Skeletal muscle tissue (tissue), 4 donors: ENCODE measurements around the gene ANAPC2. TPM values are rescaled to one million over a fixed set of nuclear protein-coding genes. Genes with fewer than 3 reads are reported as not detected.

Experiments used
- H3K27ac ChIP-seq: one replicate; pipeline ENCODE4 v1.7.0; 2013; ENCODE audit warnings: mild to moderate bottlenecking, low read depth, low read length, inconsistent platforms
- H3K27me3 ChIP-seq, 3 donors: one replicate each; pipeline ENCODE4 v1.7.0; 2013; ENCODE audit warnings: low read length in 3 of 3; ENCODE audit not compliant: control insufficient read depth in 3 of 3, insufficient read depth in 3 of 3
- H3K36me3 ChIP-seq, 3 donors: one replicate each; pipeline ENCODE4 v1.7.0; 2013; ENCODE audit warnings: low read length in 3 of 3; ENCODE audit not compliant: control insufficient read depth in 3 of 3, insufficient read depth in 3 of 3
- H3K4me1 ChIP-seq, 3 donors: one replicate each; pipeline ENCODE4 v1.7.0; 2013; ENCODE audit warnings: low read length in 3 of 3, mild to moderate bottlenecking in 3 of 3; ENCODE audit not compliant: control insufficient read depth in 3 of 3, insufficient read depth in 3 of 3
- H3K4me3 ChIP-seq, 3 donors: one replicate each; pipeline ENCODE4 v1.7.0; 2013; ENCODE audit warnings: low read length in 3 of 3
- H3K9ac ChIP-seq, 3 donors: one replicate each; pipeline ENCODE4 v1.7.0; 2013; ENCODE audit warnings: low read length in 3 of 3, mild to moderate bottlenecking in 3 of 3, moderate library complexity in 2 of 3, low read depth in 1 of 3
- H3K9me3 ChIP-seq, 3 donors: one replicate each; pipeline ENCODE4 v1.7.0; 2013; ENCODE audit warnings: low read length in 3 of 3; ENCODE audit not compliant: control insufficient read depth in 3 of 3
- total RNA-seq: library from RNA; depleted of rRNA; stranded (reverse); fragments of >200 nt; gene quantifications from one replicate; pipeline ENCODE4 v1.2.3, GENCODE V29; 2014
- donor health status: Osteomylitis.

Gene ANAPC2
- total RNA-seq, 1 donor from 2014 or later: 21.4 TPM

DNA sequence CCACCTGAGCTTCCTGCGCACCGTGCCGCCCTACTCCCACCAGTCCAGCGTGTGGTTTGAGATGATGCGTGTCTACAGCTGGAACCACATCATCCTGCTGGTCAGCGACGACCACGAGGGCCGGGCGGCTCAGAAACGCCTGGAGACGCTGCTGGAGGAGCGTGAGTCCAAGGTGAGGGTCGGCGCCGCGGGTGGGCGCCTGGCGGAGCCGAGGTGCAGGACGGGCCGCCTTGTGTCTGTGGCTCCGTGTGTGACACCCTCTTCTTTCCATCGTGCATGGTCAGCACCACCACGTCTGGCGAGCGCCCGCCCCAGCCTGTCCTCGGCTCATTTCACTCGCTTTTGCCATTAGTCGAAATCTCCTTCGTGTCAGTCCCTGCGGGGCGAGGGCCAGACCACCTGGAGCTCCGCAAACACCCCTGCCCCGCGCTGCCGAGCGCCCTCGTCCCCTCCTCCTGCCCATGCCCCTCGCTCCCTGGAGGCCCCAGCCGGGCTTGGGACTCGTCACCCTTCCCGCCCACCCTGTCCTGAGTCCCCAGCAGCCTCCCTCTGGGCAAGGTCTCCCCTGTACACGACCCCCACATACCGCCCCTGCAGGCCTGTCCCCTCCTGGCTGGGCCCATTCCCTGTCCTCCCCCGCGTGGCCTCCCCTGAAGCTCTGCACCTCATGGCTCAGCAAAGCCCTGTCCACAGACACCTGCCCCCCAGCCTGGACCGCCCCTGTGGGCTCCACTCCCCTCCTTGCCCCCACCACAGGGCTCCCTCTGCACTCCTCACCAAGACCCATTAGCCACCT lies 42.4 kb downstream of the ANAPC2 start:
- no peaks in the 10 kb centered on the region for H3K4me1 ChIP-seq
- H3K9me3 ChIP-seq: no peaks in the 10 kb centered on the region
- no peaks in the 10 kb centered on the region for H3K36me3 ChIP-seq
- no peak overlapping the region for H3K27ac ChIP-seq
- peaks cover 58 to 71% (median 62%) of the 10 kb centered on the region in 3 donors for H3K27me3 ChIP-seq
- H3K9ac ChIP-seq: no peak overlapping the region
- no peak overlapping the region for H3K4me3 ChIP-seq

DNA sequence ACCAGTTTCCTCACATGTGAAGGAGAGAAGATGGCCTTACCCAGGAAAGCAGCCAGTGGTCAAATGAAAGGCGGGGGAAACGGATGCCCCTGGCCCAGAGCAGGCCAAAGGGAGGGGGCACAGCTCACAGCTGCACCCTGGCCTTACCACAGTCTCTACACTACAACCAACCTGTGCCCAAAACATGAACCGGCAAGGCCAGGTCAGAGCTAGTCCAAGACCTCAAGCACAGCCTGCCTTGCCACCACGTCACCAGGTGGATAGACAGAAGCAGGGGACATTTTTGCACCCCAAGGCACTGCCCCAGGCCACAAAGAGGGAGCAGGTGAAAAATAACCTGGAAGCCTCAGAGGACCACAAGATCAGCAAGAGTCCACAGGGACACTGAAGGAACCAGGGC lies 44.9 kb downstream of the ANAPC2 start:
- Histone ChIP-seq H3K27me3 (peaks cover 70 to 79% (median 71%) of the 10 kb centered on the region in 3 donors), H3K4me3 (no peak overlapping the region), H3K27ac (no peak overlapping the region), H3K9me3 (no peaks in the 10 kb centered on the region), H3K36me3 (no peaks in the 10 kb centered on the region), H3K4me1 (peaks cover 0 to 4% (median 0%) of the 10 kb centered on the region in 3 donors), H3K9ac (no peak overlapping the region)

DNA sequence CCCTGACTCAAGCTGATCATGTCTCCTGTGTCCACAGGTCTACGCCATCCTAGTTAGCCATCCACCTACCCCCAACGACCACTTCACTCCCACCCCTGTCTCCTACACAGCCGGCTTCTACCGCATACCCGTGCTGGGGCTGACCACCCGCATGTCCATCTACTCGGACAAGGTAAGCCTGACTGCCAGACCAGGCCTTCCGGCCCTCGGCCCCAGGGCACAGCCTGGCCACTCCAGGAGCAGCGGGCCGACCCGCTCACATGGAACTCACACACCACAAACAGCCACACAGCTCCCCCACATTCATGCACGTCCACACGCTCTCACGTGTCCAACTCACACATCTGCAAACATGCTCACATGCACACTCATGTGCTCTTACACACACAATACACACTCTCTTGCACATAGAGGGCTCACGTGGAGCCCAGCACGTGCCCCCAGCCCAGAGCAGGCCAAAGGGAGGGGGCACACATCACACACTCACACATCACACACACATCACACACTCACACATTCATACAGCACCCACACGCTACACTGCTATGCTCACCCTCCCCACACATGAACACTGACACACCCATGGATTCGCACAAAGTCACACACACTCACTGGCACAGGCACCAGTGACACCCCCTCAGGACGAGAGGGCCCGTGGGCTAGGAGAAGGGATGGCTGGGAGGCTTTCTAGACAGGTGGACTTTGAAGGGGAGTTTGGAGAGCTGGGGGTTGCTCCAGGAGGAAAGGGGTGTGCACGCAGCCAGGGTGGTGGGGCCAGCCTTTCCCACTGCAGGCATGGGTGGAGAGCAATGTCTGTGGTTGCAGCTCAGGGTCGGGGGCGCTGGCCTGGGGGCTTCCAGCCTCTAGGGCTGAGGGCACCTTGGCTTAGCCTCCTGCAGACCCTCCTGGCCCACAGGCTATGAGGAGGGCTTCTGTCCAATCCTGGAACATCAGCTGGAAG lies 46.1 kb downstream of the ANAPC2 start:
- Histone ChIP-seq H3K36me3 (no peaks in the 10 kb centered on the region), H3K4me3 (no peak overlapping the region), H3K27me3 (peaks cover 72 to 80% (median 77%) of the 10 kb centered on the region in 3 donors), H3K9ac (no peak overlapping the region), H3K27ac (no peak overlapping the region), H3K9me3 (no peaks in the 10 kb centered on the region), H3K4me1 (peaks cover 0 to 4% (median 0%) of the 10 kb centered on the region in 3 donors)

DNA sequence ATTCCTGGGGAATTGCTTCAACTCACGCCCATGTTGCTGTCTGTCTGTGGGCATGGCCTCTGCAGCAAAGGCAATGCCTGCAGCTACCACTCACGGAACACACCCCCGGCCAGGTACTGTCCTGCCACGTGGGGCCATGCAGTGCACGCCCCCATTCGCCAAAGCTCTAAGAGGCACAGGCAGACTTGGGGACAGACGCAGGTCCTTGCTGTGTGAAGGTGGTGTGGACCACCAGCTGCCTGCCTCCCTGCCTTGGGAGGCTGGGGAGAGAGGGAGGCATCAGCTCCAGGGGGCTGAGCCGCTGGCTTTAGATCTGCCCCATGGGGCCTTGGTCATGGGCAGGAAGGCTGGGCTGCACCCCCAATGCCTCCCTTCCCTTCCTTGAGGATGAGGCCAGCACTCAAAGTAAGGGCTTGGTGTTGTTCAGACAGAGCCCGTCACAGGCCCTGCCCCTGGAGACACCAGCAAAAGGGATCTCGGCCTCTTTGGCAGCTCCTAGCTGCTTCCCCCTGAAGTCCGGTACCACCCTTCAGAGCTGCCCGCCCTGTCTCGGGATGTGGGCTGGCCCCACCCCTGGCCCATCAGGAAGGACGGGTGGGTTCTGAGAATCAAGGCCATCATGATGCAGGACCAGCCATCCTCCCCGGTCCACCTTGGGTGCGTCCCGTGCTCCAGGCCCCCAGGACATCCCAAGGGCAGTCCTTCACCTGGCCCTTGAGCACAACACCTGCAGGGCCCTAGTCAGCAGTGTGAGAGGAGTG lies 47.1 kb downstream of the ANAPC2 start:
- Histone ChIP-seq H3K4me1 (peaks cover 0 to 4% (median 0%) of the 10 kb centered on the region in 3 donors), H3K27ac (no peak overlapping the region), H3K27me3 (peaks cover 76 to 83% (median 79%) of the 10 kb centered on the region in 3 donors), H3K4me3 (no peak overlapping the region), H3K9ac (no peak overlapping the region), H3K36me3 (no peaks in the 10 kb centered on the region), H3K9me3 (no peaks in the 10 kb centered on the region)

DNA sequence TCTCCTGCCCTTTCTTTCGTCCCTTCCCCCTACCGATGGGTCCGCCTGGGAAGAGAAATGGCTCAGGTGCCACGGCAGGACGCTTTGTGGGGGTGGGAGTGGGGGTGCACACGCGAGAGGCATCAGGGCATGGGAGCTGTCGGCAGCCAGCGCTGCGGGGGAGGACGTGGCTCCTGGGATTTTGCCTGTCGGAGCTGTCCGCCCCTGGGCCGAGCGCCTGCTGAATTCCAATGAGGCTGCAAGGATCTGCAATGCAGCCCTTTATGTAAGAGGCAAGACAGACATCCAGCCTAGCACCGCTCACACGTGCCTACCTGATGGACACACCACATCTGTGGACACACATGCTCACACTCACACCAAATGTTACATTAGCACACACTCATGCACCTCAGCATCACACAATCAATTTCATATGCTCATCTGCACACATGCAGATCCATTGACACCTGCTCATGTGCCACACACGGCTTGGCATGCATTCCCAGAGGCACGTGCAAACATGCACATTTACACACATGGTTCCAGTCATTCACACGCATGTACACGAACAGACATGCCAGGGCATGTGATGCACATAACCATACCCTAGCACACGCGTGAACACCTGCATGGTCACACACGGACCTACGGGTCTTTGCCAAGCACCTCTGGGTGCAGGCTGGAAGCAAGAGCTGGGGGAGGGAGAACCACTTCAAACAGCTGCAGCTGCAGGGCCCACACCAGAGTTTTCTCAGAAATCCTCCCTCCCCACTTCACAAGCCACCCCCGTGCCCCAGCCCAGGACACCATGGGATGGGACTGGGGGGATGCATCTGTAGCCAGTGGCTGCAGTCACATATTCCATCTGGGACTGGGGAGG lies 48.0 kb downstream of the ANAPC2 start:
- H3K9ac ChIP-seq: no peak overlapping the region
- H3K4me3 ChIP-seq: no peak overlapping the region
- peaks cover 81 to 84% (median 84%) of the 10 kb centered on the region in 3 donors for H3K27me3 ChIP-seq
- no peaks in the 10 kb centered on the region for H3K9me3 ChIP-seq
- H3K27ac ChIP-seq: no peak overlapping the region
- H3K4me1 ChIP-seq: peaks cover 0 to 4% (median 0%) of the 10 kb centered on the region in 3 donors
- no peaks in the 10 kb centered on the region for H3K36me3 ChIP-seq

DNA sequence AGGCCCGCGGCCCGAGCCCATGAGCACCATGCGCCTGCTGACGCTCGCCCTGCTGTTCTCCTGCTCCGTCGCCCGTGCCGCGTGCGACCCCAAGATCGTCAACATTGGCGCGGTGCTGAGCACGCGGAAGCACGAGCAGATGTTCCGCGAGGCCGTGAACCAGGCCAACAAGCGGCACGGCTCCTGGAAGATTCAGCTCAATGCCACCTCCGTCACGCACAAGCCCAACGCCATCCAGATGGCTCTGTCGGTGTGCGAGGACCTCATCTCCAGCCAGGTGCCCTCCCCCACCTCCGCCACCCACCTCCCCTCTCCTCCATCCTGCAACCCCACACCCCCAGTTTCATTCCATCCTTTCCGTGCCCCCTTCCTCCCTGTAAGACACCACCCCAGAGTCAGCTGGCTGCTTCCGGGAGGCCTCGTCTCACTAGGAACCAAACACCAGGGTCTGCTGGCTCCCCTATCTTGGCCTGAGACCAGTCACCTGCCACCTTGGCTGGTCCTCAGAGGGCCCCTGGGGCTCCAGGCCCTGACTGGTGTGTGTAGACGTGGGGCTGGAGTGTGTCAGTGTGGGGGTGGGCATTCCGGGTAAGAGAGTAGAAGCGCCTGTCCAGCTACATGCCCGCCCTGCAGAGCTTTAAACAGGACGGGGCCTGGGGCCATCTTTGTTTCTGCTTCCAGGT lies 48.8 kb downstream of the ANAPC2 start:
- Histone ChIP-seq H3K36me3 (no peaks in the 10 kb centered on the region), H3K4me3 (no peak overlapping the region), H3K9me3 (no peaks in the 10 kb centered on the region), H3K27me3 (peaks cover 81 to 84% (median 84%) of the 10 kb centered on the region in 3 donors), H3K27ac (no peak overlapping the region), H3K4me1 (peaks cover 0 to 4% (median 0%) of the 10 kb centered on the region in 3 donors), H3K9ac (no peak overlapping the region)

DNA sequence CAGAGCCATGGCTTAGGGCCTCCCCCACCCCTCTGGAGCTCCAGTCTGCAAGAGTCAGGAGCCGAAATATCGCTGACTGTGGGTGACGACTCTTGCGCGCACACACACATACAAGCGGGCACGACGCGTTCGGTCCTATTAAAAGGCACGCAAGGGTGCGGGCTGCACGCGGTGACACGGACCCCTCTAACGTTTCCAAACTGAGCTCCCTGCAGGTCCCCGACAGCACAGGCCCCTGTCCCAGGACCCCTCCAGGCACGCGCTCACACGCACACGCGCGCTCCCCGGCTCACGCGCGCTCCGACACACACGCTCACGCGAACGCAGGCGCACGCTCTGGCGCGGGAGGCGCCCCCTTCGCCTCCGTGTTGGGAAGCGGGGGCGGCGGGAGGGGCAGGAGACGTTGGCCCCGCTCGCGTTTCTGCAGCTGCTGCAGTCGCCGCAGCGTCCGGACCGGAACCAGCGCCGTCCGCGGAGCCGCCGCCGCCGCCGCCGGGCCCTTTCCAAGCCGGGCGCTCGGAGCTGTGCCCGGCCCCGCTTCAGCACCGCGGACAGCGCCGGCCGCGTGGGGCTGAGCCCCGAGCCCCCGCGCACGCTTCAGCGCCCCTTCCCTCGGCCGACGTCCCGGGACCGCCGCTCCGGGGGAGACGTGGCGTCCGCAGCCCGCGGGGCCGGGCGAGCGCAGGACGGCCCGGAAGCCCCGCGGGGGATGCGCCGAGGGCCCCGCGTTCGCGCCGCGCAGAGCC lies 49.5 kb downstream of the ANAPC2 start, which contains the start of gene GRIN1:
GRIN1 (plus strand) TSS at position 433 of the 746 bp plus-strand sequence. CDS start 333 bp downstream, outside the sequence.
- Histone ChIP-seq H3K9ac (no peak within 1 kb of the TSS), H3K27ac (no peak within 1 kb of the TSS), H3K4me3 (no peak within 1 kb of the TSS), H3K27me3 (peaks cover 81 to 84% (median 82%) of the 10 kb centered on the region in 3 donors), H3K36me3 (no peaks in the 10 kb centered on the region), H3K4me1 (peaks cover 0 to 4% (median 0%) of the 10 kb centered on the region in 3 donors), H3K9me3 (no peaks in the 10 kb centered on the region)

DNA sequence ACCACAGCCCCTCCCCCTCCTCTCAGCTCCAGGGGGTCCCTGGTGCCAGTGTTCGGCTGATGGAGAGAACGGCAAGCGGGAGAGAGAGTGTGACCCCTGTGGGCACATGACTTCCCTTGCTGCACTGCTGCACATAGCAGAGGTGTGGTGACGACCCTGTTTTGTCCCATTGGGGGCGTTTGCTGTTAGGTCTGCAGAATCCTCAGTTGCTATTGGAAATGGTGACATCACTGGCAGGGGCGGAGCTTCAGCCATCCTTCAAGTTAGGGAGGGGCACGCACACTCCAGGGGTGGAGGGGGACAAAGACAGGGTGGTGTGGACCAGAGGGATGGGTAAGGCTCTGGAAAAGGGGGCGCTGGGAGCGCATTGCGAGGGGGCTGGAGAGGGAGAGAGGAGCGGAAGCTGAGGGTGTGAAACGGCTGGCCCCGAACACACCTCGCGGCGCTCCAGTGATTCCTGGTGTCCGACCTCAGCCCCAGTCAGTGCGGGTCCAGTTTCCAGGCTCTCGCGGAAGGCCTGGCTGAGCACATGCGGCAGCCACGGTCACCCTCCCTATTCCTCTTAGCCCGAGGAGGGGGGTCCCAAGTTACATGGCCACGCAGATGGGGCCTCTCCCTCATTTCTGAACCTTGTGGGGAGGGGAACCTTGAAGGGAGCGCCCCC lies 50.2 kb downstream of the ANAPC2 start:
- H3K4me3 ChIP-seq: no peak overlapping the region
- H3K9me3 ChIP-seq: no peaks in the 10 kb centered on the region
- no peak overlapping the region for H3K27ac ChIP-seq
- H3K4me1 ChIP-seq: peaks cover 0 to 4% (median 0%) of the 10 kb centered on the region in 3 donors
- no peaks in the 10 kb centered on the region for H3K36me3 ChIP-seq
- no peak overlapping the region for H3K9ac ChIP-seq
- H3K27me3 ChIP-seq: peaks cover 74 to 77% (median 75%) of the 10 kb centered on the region in 3 donors
